ENCODE results near the gene MAP2. TPM values are rescaled to one million over a fixed set of nuclear protein-coding genes. Genes with fewer than 3 reads are reported as not detected.
"Not testable (repeated sequence)": the region's sequence is repeated elsewhere in the genome, so short reads cannot be mapped to it uniquely, and the experiment has no call there.

The MAP2 gene
- total RNA-seq, 1 donor from 2014 or later, result 6.9 TPM

GRCh38 chr2:209584915-209585314 is 161.1 kb downstream of the MAP2 start:
- H3K27ac Mint-ChIP-seq, result no peak overlapping the region
- H3K27me3 Mint-ChIP-seq (ENCODE audit: low read depth), result no peaks in the 10 kb centered on the region
- H3K36me3 Mint-ChIP-seq, result no peaks in the 10 kb centered on the region
- DNase-seq (ENCODE audit: low spot score in 2 of 2, unreplicated experiment in 2 of 2), result no peak
- no peak for TF ChIP-seq CTCF (IDR thresholded peaks at IDR 0.05; ENCODE audit: unreplicated experiment)
- no peak overlapping the region for H3K4me3 Mint-ChIP-seq
- no peaks in the 10 kb centered on the region for H3K9me3 Mint-ChIP-seq
- H3K4me1 Mint-ChIP-seq, result no peaks in the 10 kb centered on the region

- Mint-ChIP-seq H3K4me1 (peaks cover 4% of the 10 kb centered on the region), H3K27me3 (ENCODE audit: low read depth) (no peaks in the 10 kb centered on the region), H3K27ac (no peak overlapping the region), H3K9me3 (no peaks in the 10 kb centered on the region), H3K4me3 (no peak overlapping the region), H3K36me3 (no peaks in the 10 kb centered on the region)
- TF ChIP-seq CTCF (IDR thresholded peaks at IDR 0.05; ENCODE audit: unreplicated experiment), result no peak
- no peak for DNase-seq (ENCODE audit: low spot score in 2 of 2, unreplicated experiment in 2 of 2)
Observed at GRCh38 chr2:209591021-209591420, 167.2 kb downstream of the MAP2 start.

GRCh38 chr2:209592106-209592505 is 168.3 kb downstream of the MAP2 start:
- Mint-ChIP-seq H3K4me1 (peaks cover 4% of the 10 kb centered on the region), H3K27me3 (ENCODE audit: low read depth) (no peaks in the 10 kb centered on the region), H3K9me3 (no peaks in the 10 kb centered on the region), H3K36me3 (no peaks in the 10 kb centered on the region), H3K27ac (no peak overlapping the region), H3K4me3 (no peak overlapping the region)
- TF ChIP-seq CTCF (IDR thresholded peaks at IDR 0.05; ENCODE audit: unreplicated experiment), result no peak
- DNase-seq (ENCODE audit: low spot score in 2 of 2, unreplicated experiment in 2 of 2), result no peak

GRCh38 chr2:209593930-209594329 is 170.1 kb downstream of the MAP2 start:
- no peak overlapping the region for H3K4me3 Mint-ChIP-seq
- TF ChIP-seq CTCF (IDR thresholded peaks at IDR 0.05; ENCODE audit: unreplicated experiment), result no peak
- peaks cover 4% of the 10 kb centered on the region for H3K4me1 Mint-ChIP-seq
- H3K9me3 Mint-ChIP-seq, result no peaks in the 10 kb centered on the region
- H3K27ac Mint-ChIP-seq, result no peak overlapping the region
- H3K36me3 Mint-ChIP-seq, result no peaks in the 10 kb centered on the region
- DNase-seq (ENCODE audit: low spot score in 2 of 2, unreplicated experiment in 2 of 2), result no peak
- H3K27me3 Mint-ChIP-seq (ENCODE audit: low read depth), result no peaks in the 10 kb centered on the region

- Mint-ChIP-seq H3K27ac (no peak overlapping the region), H3K27me3 (ENCODE audit: low read depth) (no peaks in the 10 kb centered on the region), H3K4me3 (no peak overlapping the region), H3K4me1 (peaks cover 3% of the 10 kb centered on the region), H3K36me3 (peaks cover 1% of the 10 kb centered on the region), H3K9me3 (peaks cover 4% of the 10 kb centered on the region)
- TF ChIP-seq CTCF (IDR thresholded peaks at IDR 0.05; ENCODE audit: unreplicated experiment), result no peak
- DNase-seq (ENCODE audit: low spot score in 2 of 2, unreplicated experiment in 2 of 2), result no peak
Observed at GRCh38 chr2:209596262-209596661, 172.4 kb downstream of the MAP2 start.

GRCh38 chr2:209598227-209598626 is 174.4 kb downstream of the MAP2 start:
- not testable (repeated sequence) for DNase-seq (ENCODE audit: low spot score in 2 of 2, unreplicated experiment in 2 of 2); H3K4me1 Mint-ChIP-seq; H3K27ac Mint-ChIP-seq; H3K4me3 Mint-ChIP-seq; H3K36me3 Mint-ChIP-seq; H3K9me3 Mint-ChIP-seq; H3K27me3 Mint-ChIP-seq (ENCODE audit: low read depth)
